NB4 (cell line): ENCODE results near the gene S100A7A.
"Not testable (repeated sequence)": the region's sequence is repeated elsewhere in the genome, so short reads cannot be mapped to it uniquely, and the experiment has no call there.

Experiments used
- DNase-seq: peaks from one replicate; pipeline ENCODE4 v3.0.0; 2010; ENCODE audit warnings: low read depth
- H3K4me3 ChIP-seq: one replicate; pipeline ENCODE4 v1.5.1; 2011; ENCODE audit warnings: mild to moderate bottlenecking, low read depth, low read length, moderate library complexity
- MYC ChIP-seq: IDR thresholded peaks from 2 replicates; pipeline ENCODE4 v1.6.1; 2011; ENCODE audit warnings: low read depth, low read length
- POLR2A ChIP-seq: IDR thresholded peaks from 2 replicates; pipeline ENCODE4 v1.6.1; 2011; ENCODE audit warnings: mild to moderate bottlenecking; ENCODE audit not compliant: insufficient read length; ENCODE audit errors: extremely low read depth
- TF ChIP-seq, protein P1 (sequence below): IDR thresholded peaks from 2 replicates; pipeline ENCODE4 v1.6.1; 2011; ENCODE audit warnings: low read depth, low read length
- TF ChIP-seq, protein P2 (sequence below): IDR thresholded peaks from one replicate; pipeline ENCODE4 v1.5.1; 2012; ENCODE audit warnings: low read depth, low read length

Gene S100A7A

DNA sequence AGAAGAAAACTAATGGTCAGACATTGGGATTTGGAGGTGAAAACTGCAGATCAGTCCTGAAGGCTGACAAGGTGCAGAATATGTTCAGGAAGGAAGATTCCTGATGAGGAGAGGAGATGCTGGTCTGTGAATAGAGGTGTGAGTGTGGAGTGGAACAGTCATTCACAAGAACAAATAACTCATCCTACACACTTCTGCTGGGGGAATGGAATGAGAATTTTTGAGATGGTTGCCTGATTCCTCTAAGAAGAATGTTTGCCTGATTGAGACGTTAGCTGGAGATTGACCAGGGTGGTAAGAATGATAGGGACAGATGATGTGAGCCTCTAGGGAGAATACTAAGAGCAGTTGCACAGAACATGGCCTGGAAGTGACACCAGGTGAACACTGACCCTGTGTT, 40.1 kb downstream of the S100A7A start:
- DNase-seq: no peak
- TF ChIP-seq, protein P1, sequence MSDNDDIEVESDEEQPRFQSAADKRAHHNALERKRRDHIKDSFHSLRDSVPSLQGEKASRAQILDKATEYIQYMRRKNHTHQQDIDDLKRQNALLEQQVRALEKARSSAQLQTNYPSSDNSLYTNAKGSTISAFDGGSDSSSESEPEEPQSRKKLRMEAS: no peak
- no peak overlapping the region for H3K4me3 ChIP-seq

- TF ChIP-seq, protein P2, sequence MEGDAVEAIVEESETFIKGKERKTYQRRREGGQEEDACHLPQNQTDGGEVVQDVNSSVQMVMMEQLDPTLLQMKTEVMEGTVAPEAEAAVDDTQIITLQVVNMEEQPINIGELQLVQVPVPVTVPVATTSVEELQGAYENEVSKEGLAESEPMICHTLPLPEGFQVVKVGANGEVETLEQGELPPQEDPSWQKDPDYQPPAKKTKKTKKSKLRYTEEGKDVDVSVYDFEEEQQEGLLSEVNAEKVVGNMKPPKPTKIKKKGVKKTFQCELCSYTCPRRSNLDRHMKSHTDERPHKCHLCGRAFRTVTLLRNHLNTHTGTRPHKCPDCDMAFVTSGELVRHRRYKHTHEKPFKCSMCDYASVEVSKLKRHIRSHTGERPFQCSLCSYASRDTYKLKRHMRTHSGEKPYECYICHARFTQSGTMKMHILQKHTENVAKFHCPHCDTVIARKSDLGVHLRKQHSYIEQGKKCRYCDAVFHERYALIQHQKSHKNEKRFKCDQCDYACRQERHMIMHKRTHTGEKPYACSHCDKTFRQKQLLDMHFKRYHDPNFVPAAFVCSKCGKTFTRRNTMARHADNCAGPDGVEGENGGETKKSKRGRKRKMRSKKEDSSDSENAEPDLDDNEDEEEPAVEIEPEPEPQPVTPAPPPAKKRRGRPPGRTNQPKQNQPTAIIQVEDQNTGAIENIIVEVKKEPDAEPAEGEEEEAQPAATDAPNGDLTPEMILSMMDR: no peak
- TF ChIP-seq POLR2A (no peak), MYC (no peak)
- TF ChIP-seq, protein P1: no peak
- no peak for DNase-seq
- H3K4me3 ChIP-seq: no peak overlapping the region
Observed at GRCh38 chr1:153459655-153460054, 43.3 kb downstream of the S100A7A start.

GRCh38 chr1:153460551-153460950, 44.2 kb downstream of the S100A7A start, which contains the start of gene S100A7:
TSS of gene S100A7 (minus strand) at chr1:153460651. CDS start at chr1:153459013, 1,638 bp downstream.
- DNase-seq: no peak
- no peak for TF ChIP-seq POLR2A
- TF ChIP-seq, protein P1: no peak
- no peak within 1 kb of the TSS for H3K4me3 ChIP-seq

DNA sequence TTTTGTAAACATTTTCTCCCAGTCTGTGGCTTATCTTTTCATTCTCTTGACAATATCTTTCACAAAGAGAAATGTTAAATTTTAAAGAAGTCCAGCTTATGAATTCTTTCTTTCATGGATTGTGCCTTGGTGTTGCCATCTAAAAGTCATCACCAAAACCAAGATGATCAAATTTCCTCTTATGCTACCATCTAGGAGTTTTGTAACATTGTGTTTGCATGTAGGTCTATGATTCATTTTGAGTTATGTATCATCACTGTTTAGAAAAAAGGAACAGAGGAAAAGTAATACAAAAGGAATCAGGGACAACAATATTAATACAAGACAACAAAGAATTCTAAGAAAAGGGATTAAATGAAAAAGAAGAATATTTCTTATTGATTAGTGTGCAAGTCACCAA, 46.4 kb downstream of the S100A7A start:
- DNase-seq, H3K4me3 ChIP-seq: not testable (repeated sequence)

- TF ChIP-seq MYC (peak; percentile 83; the same call in 1 of the 2 replicates), POLR2A (no peak)
- TF ChIP-seq, protein P1: peak; percentile 90
- TF ChIP-seq, protein P2: peak; percentile 66
- DNase-seq: peak; percentile 58
- no peak overlapping the region for H3K4me3 ChIP-seq
Observed at GRCh38 chr1:153465811-153466636, 49.7 kb downstream of the S100A7A start.

GRCh38 chr1:153466908-153467307, 50.6 kb downstream of the S100A7A start:
- no peak for DNase-seq
- TF ChIP-seq POLR2A: no peak
- TF ChIP-seq, protein P1: no peak
- TF ChIP-seq, protein P2: no peak
- TF ChIP-seq MYC: no peak
- H3K4me3 ChIP-seq: no peak overlapping the region

DNA sequence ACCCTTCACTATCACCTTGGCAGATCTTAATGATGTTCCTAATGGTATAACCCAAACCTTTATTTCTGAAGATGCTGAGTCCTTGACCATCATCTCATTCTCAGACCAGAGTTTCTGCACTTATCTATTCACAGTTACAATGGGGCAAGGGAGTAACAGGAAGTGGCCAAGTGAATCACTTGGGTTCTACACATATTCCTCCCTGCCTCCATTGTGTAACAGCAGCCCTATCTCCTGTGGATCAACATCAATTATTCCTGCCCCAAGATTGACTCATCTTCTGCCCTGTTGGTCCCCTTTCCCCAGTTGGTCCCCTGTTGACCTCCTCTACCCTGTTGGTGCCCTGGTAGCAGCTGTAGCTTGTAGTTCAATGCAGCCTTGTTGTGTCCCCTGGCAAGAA, 54.4 kb downstream of the S100A7A start:
- TF ChIP-seq, protein P1: no peak
- TF ChIP-seq, protein P2: no peak
- no peak for TF ChIP-seq POLR2A
- TF ChIP-seq MYC: no peak
- peak; percentile 83 for DNase-seq
- H3K4me3 ChIP-seq: no peak overlapping the region
